Activated T-cell treated with anti-CD3 and anti-CD28 coated beads for 4 hours (primary cell): ENCODE measurements around the gene MAD2L2.

Experiments
- DNase-seq: peaks from one replicate; pipeline ENCODE4 v3.0.0-alpha.2; 2020

The MAD2L2 gene

GRCh38 chr1:11681071-11681771 is at the start of gene MAD2L2:
Gene MAD2L2, minus strand, starts transcription at chr1:11681148. Its CDS starts 547 bp downstream, at chr1:11680601.
- DNase-seq: peak; percentile 88

GRCh38 chr1:11730429-11730891 is 49.5 kb upstream of the MAD2L2 start:
- no peak for DNase-seq

- no peak for DNase-seq
These were observed 48.8 kb upstream of the MAD2L2 start for GRCh38 chr1:11729498-11730428.

- DNase-seq: no peak
These were observed 48.2 kb upstream of the MAD2L2 start for GRCh38 chr1:11729155-11729497.

- DNase-seq: no peak
These were observed 47.3 kb upstream of the MAD2L2 start for GRCh38 chr1:11728126-11728806.

GRCh38 chr1:11727119-11727518 is 46.2 kb upstream of the MAD2L2 start:
- DNase-seq: no peak

GRCh38 chr1:11725616-11726015 is 44.7 kb upstream of the MAD2L2 start:
- DNase-seq: no peak

GRCh38 chr1:11722538-11722937 is 41.6 kb upstream of the MAD2L2 start:
- no peak for DNase-seq

- DNase-seq: no peak
These were observed 40.4 kb upstream of the MAD2L2 start for GRCh38 chr1:11721311-11721710.

GRCh38 chr1:11720525-11720924 is 39.6 kb upstream of the MAD2L2 start:
- DNase-seq: no peak

GRCh38 chr1:11720033-11720376 is 39.1 kb upstream of the MAD2L2 start:
- DNase-seq: no peak

GRCh38 chr1:11719313-11720032 is 38.5 kb upstream of the MAD2L2 start:
- DNase-seq: peak; percentile 87

GRCh38 chr1:11714831-11715575 is 34.1 kb upstream of the MAD2L2 start:
- no peak for DNase-seq

GRCh38 chr1:11713095-11713494 is 32.1 kb upstream of the MAD2L2 start:
- DNase-seq: no peak

- DNase-seq: no peak
These were observed 31.3 kb upstream of the MAD2L2 start for GRCh38 chr1:11712285-11712684.

- no peak for DNase-seq
These were observed 30.5 kb upstream of the MAD2L2 start for GRCh38 chr1:11711490-11711889.

GRCh38 chr1:11708554-11709350 is 27.8 kb upstream of the MAD2L2 start:
- no peak for DNase-seq

GRCh38 chr1:11707621-11708276 is 26.8 kb upstream of the MAD2L2 start:
- DNase-seq: no peak

- no peak for DNase-seq
These were observed 25.3 kb upstream of the MAD2L2 start for GRCh38 chr1:11706292-11706691.

- DNase-seq: no peak
These were observed 24.6 kb upstream of the MAD2L2 start for GRCh38 chr1:11705596-11705995.
